Neural crest cell (in vitro differentiated cells): ENCODE results near the gene FOXD1. TPM values are rescaled to one million over a fixed set of nuclear protein-coding genes. Genes with fewer than 3 reads are reported as not detected.

ENCODE experiments used
- DNase-seq: peaks from one replicate; pipeline ENCODE4 v3.0.0; 2021; ENCODE audit warnings: low read depth, mixed read lengths, low spot score
- H3K27ac Mint-ChIP-seq: one replicate; pipeline ENCODE4 v1.8.0; 2021; ENCODE audit warnings: mild to moderate bottlenecking, mixed read lengths; ENCODE audit not compliant: unreplicated experiment
- H3K27me3 Mint-ChIP-seq: 2 replicates; pipeline ENCODE4 v1.8.0; 2021; ENCODE audit warnings: low read depth, mild to moderate bottlenecking, mixed read lengths
- H3K36me3 Mint-ChIP-seq: 2 replicates; pipeline ENCODE4 v1.8.0; 2021; ENCODE audit warnings: low read depth, mild to moderate bottlenecking, mixed read lengths
- H3K4me1 Mint-ChIP-seq: 2 replicates; pipeline ENCODE4 v1.8.0; 2021; ENCODE audit warnings: mixed read lengths
- H3K4me3 Mint-ChIP-seq: one replicate; pipeline ENCODE4 v1.8.0; 2021; ENCODE audit warnings: mild to moderate bottlenecking, mixed read lengths
- H3K9me3 Mint-ChIP-seq: 2 replicates; pipeline ENCODE4 v1.8.0; 2021; ENCODE audit warnings: mixed read lengths
- CTCF ChIP-seq: fragments of 200-600 bp; sonication (generic); conservative IDR thresholded peaks from 2 replicates; pipeline ENCODE4 v1.5.0; 2021; ENCODE audit warnings: antibody characterized with exemption, mild to moderate bottlenecking
- total RNA-seq: library from RNA; stranded (reverse); gene quantifications from 2 replicates; pipeline ENCODE4 v1.2.1, GENCODE V29; 2021

FOXD1 gene
- total RNA-seq, 1 donor from 2014 or later, result 0.28 TPM

DNA sequence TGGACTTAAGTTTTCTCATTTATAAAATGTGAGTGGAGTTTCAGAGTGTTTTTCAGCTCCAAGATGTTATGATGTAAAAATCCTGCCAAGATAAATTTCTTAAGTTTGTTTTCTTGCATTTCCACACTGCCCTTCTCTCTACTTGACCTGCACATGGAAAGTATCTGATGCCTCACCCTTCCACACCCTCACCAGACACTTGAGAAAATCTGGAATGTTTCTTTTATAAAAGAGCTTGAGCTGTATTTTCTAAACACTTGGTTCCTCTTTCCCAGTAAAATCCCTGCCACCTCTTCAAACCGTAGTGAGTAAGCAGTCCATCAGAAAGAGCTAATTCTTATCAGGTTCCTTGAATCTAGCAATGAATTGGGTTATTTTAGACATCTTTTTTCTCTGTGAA lies 42.9 kb downstream of the FOXD1 start:
- Mint-ChIP-seq H3K4me1 (peaks cover 5% of the 10 kb centered on the region), H3K9me3 (no peaks in the 10 kb centered on the region), H3K36me3 (no peaks in the 10 kb centered on the region)

GRCh38 chr5:73399775-73400174 lies 48.8 kb downstream of the FOXD1 start:
- Mint-ChIP-seq H3K4me1 (no peaks in the 10 kb centered on the region), H3K4me3 (no peak overlapping the region), H3K36me3 (no peaks in the 10 kb centered on the region), H3K9me3 (no peaks in the 10 kb centered on the region), H3K27ac (no peak overlapping the region), H3K27me3 (peaks cover 22% of the 10 kb centered on the region)
- TF ChIP-seq CTCF, result no peak
- no peak for DNase-seq

More for the DNA sequence above, 42.9 kb downstream of the FOXD1 start:
- Mint-ChIP-seq H3K27ac (no peak overlapping the region), H3K27me3 (peaks cover 9% of the 10 kb centered on the region), H3K4me3 (no peak overlapping the region)
- TF ChIP-seq CTCF, result no peak
- DNase-seq, result no peak

Other genes starting within 250 kb of the FOXD1 start
- 589 and 641 TPM in 2 replicates for gene BTF3, start 49.7 kb upstream of the FOXD1 start, total RNA-seq
- gene ANKRA2, start 116.9 kb upstream of the FOXD1 start, total RNA-seq, result 14.0 and 17.1 TPM in 2 replicates
- gene UTP15, start 117.0 kb upstream of the FOXD1 start, total RNA-seq, result 31.2 and 32.4 TPM in 2 replicates
- 0.91 and 0.93 TPM in 2 replicates for gene ARHGEF28, start 177.4 kb upstream of the FOXD1 start, total RNA-seq